Activated CD8-positive, alpha-beta memory T cell treated with anti-CD3 and anti-CD28 coated beads, Interleukin-2, amount 10 ng/mL, durations not matched to agents 7 days and 5 days (primary cell): ENCODE results near the gene CLSTN2. TPM values are rescaled to one million over a fixed set of nuclear protein-coding genes. Genes with fewer than 3 reads are reported as not detected.

Experiments used
- ATAC-seq: fragments of 150-1000 bp; cut with Tn5 transposase; one replicate; pipeline ENCODE4 v1.10.0; 2021; ENCODE audit warnings: moderate library complexity
- CTCF ChIA-PET: fragments of 350-600 bp; sonication (Branson Sonifier 250); formaldehyde crosslinking; loops from one replicate; lab custom pipeline; 2021; ENCODE audit warnings: antibody characterized with exemption; lab: Charles Lee
- DNase-seq: peaks from one replicate; pipeline ENCODE4 v3.0.0-alpha.2; 2020
- H3K27ac Mint-ChIP-seq: one replicate; pipeline ENCODE4 v1.8.0; 2021; ENCODE audit warnings: mild to moderate bottlenecking, mixed read lengths
- H3K27me3 Mint-ChIP-seq: one replicate; pipeline ENCODE4 v1.8.0; 2021; ENCODE audit warnings: mixed read lengths
- H3K36me3 Mint-ChIP-seq: one replicate; pipeline ENCODE4 v1.8.0; 2021; ENCODE audit warnings: mild to moderate bottlenecking, mixed read lengths
- H3K4me1 Mint-ChIP-seq: one replicate; pipeline ENCODE4 v1.8.0; 2021; ENCODE audit warnings: mixed read lengths
- H3K4me3 Mint-ChIP-seq: one replicate; pipeline ENCODE4 v1.8.0; 2021; ENCODE audit warnings: mild to moderate bottlenecking, moderate library complexity, mixed read lengths
- H3K9me3 Mint-ChIP-seq: one replicate; pipeline ENCODE4 v1.8.0; 2022; ENCODE audit warnings: low read depth, mixed read lengths
- total RNA-seq, 2 experiments: library from RNA; stranded (reverse); gene quantifications; one replicate each; pipeline ENCODE4 v1.2.3, GENCODE V29; 2021

CLSTN2 gene
- total RNA-seq, 2 experiments from 2014 or later, result 0.07 TPM; not detected in 1

- no peak overlapping the region for H3K4me3 Mint-ChIP-seq
- CTCF ChIA-PET, result no interaction called here
- H3K27me3 Mint-ChIP-seq, result peaks cover 7% of the 10 kb centered on the region
- no peak overlapping the region for H3K27ac Mint-ChIP-seq
- no peaks in the 10 kb centered on the region for H3K9me3 Mint-ChIP-seq
- H3K4me1 Mint-ChIP-seq, result no peaks in the 10 kb centered on the region
- DNase-seq (no peak), ATAC-seq (no peak)
- no peaks in the 10 kb centered on the region for H3K36me3 Mint-ChIP-seq
These were observed 575.4 kb downstream of the CLSTN2 start for GRCh38 chr3:140510303-140510861.

- Mint-ChIP-seq H3K4me3 (no peak overlapping the region), H3K27me3 (no peaks in the 10 kb centered on the region), H3K9me3 (peaks cover 5% of the 10 kb centered on the region), H3K36me3 (no peaks in the 10 kb centered on the region), H3K27ac (no peak overlapping the region), H3K4me1 (no peaks in the 10 kb centered on the region)
- CTCF ChIA-PET, result no interaction called here
- DNase-seq, result no peak
- no peak for ATAC-seq
These were observed 586.9 kb downstream of the CLSTN2 start for GRCh38 chr3:140521751-140522445.

- peaks cover 5% of the 10 kb centered on the region for H3K9me3 Mint-ChIP-seq
- DNase-seq, result no peak
- CTCF ChIA-PET, result no interaction called here
- H3K36me3 Mint-ChIP-seq, result no peaks in the 10 kb centered on the region
- no peak for ATAC-seq
- no peak overlapping the region for H3K27ac Mint-ChIP-seq
- H3K4me1 Mint-ChIP-seq, result no peaks in the 10 kb centered on the region
- H3K4me3 Mint-ChIP-seq, result no peak overlapping the region
- H3K27me3 Mint-ChIP-seq, result no peaks in the 10 kb centered on the region
These were observed 587.8 kb downstream of the CLSTN2 start for GRCh38 chr3:140522653-140523380.

GRCh38 chr3:140523600-140523999 is 588.6 kb downstream of the CLSTN2 start:
- ATAC-seq (no peak), DNase-seq (no peak)
- Mint-ChIP-seq H3K27ac (no peak overlapping the region), H3K36me3 (no peaks in the 10 kb centered on the region), H3K4me1 (no peaks in the 10 kb centered on the region), H3K27me3 (no peaks in the 10 kb centered on the region), H3K4me3 (no peak overlapping the region), H3K9me3 (peaks cover 5% of the 10 kb centered on the region)
- CTCF ChIA-PET, result no interaction called here

- DNase-seq, result no peak
- H3K36me3 Mint-ChIP-seq, result no peaks in the 10 kb centered on the region
- H3K27me3 Mint-ChIP-seq, result no peaks in the 10 kb centered on the region
- no peak for ATAC-seq
- H3K4me3 Mint-ChIP-seq, result no peak overlapping the region
- H3K27ac Mint-ChIP-seq, result no peak overlapping the region
- CTCF ChIA-PET, result no interaction called here
- H3K4me1 Mint-ChIP-seq, result no peaks in the 10 kb centered on the region
- no peaks in the 10 kb centered on the region for H3K9me3 Mint-ChIP-seq
These were observed 592.2 kb downstream of the CLSTN2 start for GRCh38 chr3:140527156-140527555.

- no peaks in the 10 kb centered on the region for H3K9me3 Mint-ChIP-seq
- DNase-seq (no peak), ATAC-seq (no peak)
- no peaks in the 10 kb centered on the region for H3K4me1 Mint-ChIP-seq
- H3K36me3 Mint-ChIP-seq, result no peaks in the 10 kb centered on the region
- H3K27ac Mint-ChIP-seq, result no peak overlapping the region
- CTCF ChIA-PET, result no interaction called here
- H3K27me3 Mint-ChIP-seq, result no peaks in the 10 kb centered on the region
- no peak overlapping the region for H3K4me3 Mint-ChIP-seq
These were observed 594.1 kb downstream of the CLSTN2 start for GRCh38 chr3:140529096-140529495.

- H3K27ac Mint-ChIP-seq, result no peak overlapping the region
- H3K36me3 Mint-ChIP-seq, result no peaks in the 10 kb centered on the region
- no peaks in the 10 kb centered on the region for H3K4me1 Mint-ChIP-seq
- DNase-seq, result no peak
- no peak for ATAC-seq
- H3K4me3 Mint-ChIP-seq, result no peak overlapping the region
- no peaks in the 10 kb centered on the region for H3K27me3 Mint-ChIP-seq
- no peaks in the 10 kb centered on the region for H3K9me3 Mint-ChIP-seq
- CTCF ChIA-PET, result no interaction called here
These were observed 594.6 kb downstream of the CLSTN2 start for GRCh38 chr3:140529558-140529957.

- no peaks in the 10 kb centered on the region for H3K4me1 Mint-ChIP-seq
- CTCF ChIA-PET, result no interaction called here
- H3K27ac Mint-ChIP-seq, result no peak overlapping the region
- ATAC-seq (no peak), DNase-seq (no peak)
- H3K36me3 Mint-ChIP-seq, result no peaks in the 10 kb centered on the region
- no peak overlapping the region for H3K4me3 Mint-ChIP-seq
- no peaks in the 10 kb centered on the region for H3K9me3 Mint-ChIP-seq
- H3K27me3 Mint-ChIP-seq, result no peaks in the 10 kb centered on the region
These were observed 595.1 kb downstream of the CLSTN2 start for GRCh38 chr3:140530131-140530530.

GRCh38 chr3:140530603-140531002 is 595.6 kb downstream of the CLSTN2 start:
- DNase-seq, result no peak
- no peak for ATAC-seq
- Mint-ChIP-seq H3K27ac (no peak overlapping the region), H3K36me3 (no peaks in the 10 kb centered on the region), H3K27me3 (no peaks in the 10 kb centered on the region), H3K9me3 (no peaks in the 10 kb centered on the region), H3K4me3 (no peak overlapping the region), H3K4me1 (no peaks in the 10 kb centered on the region)
- CTCF ChIA-PET, result no interaction called here

- DNase-seq, result no peak
- Mint-ChIP-seq H3K4me1 (no peaks in the 10 kb centered on the region), H3K4me3 (no peak overlapping the region), H3K27me3 (no peaks in the 10 kb centered on the region), H3K9me3 (no peaks in the 10 kb centered on the region), H3K27ac (no peak overlapping the region), H3K36me3 (no peaks in the 10 kb centered on the region)
- CTCF ChIA-PET, result no interaction called here
- no peak for ATAC-seq
These were observed 597.9 kb downstream of the CLSTN2 start for GRCh38 chr3:140532793-140533330.

- Mint-ChIP-seq H3K9me3 (no peaks in the 10 kb centered on the region), H3K27ac (no peak overlapping the region), H3K36me3 (no peaks in the 10 kb centered on the region), H3K4me3 (no peak overlapping the region), H3K4me1 (no peaks in the 10 kb centered on the region), H3K27me3 (no peaks in the 10 kb centered on the region)
- CTCF ChIA-PET, result no interaction called here
- DNase-seq, result no peak
- ATAC-seq, result no peak
These were observed 602.1 kb downstream of the CLSTN2 start for GRCh38 chr3:140536926-140537726.

- Mint-ChIP-seq H3K4me3 (no peak overlapping the region), H3K4me1 (no peaks in the 10 kb centered on the region), H3K27me3 (no peaks in the 10 kb centered on the region), H3K36me3 (no peaks in the 10 kb centered on the region), H3K27ac (no peak overlapping the region), H3K9me3 (no peaks in the 10 kb centered on the region)
- CTCF ChIA-PET, result no interaction called here
- DNase-seq (no peak), ATAC-seq (no peak)
These were observed 602.7 kb downstream of the CLSTN2 start for GRCh38 chr3:140537727-140538082.

GRCh38 chr3:140540262-140540661 is 605.3 kb downstream of the CLSTN2 start:
- CTCF ChIA-PET, result no interaction called here
- Mint-ChIP-seq H3K9me3 (no peaks in the 10 kb centered on the region), H3K4me3 (no peak overlapping the region), H3K27me3 (no peaks in the 10 kb centered on the region), H3K36me3 (no peaks in the 10 kb centered on the region), H3K4me1 (no peaks in the 10 kb centered on the region), H3K27ac (no peak overlapping the region)
- ATAC-seq (no peak), DNase-seq (no peak)
